H7 (cell line): ENCODE measurements around the gene KCP. TPM values are rescaled to one million over a fixed set of nuclear protein-coding genes. Genes with fewer than 3 reads are reported as not detected.

Source experiments
- DNase-seq: peaks from one replicate; pipeline ENCODE4 v3.0.0; 2012
- H3K27me3 ChIP-seq: 2 replicates; pipeline ENCODE4 v1.6.0; 2011; ENCODE audit warnings: mild to moderate bottlenecking, low read length; ENCODE audit not compliant: control insufficient read depth, insufficient read depth
- H3K36me3 ChIP-seq: replicated peaks from 2 replicates; pipeline ENCODE4 v1.5.1; 2011; ENCODE audit warnings: low read length; ENCODE audit not compliant: control insufficient read depth, insufficient read depth
- H3K4me3 ChIP-seq: 2 replicates; pipeline ENCODE4 v1.5.1; 2011; ENCODE audit warnings: low read depth, mild to moderate bottlenecking, control low read depth, low read length, moderate library complexity; ENCODE audit not compliant: insufficient read depth
- total RNA-seq: library from RNA; depleted of rRNA; stranded (reverse); fragments of >200 nt; shearing (Covaris generic); gene quantifications from 2 replicates; pipeline ENCODE4 v1.2.3, GENCODE V29; 2014

The KCP gene
- total RNA-seq, 1 experiment from 2014 or later = 3.4 TPM

DNA sequence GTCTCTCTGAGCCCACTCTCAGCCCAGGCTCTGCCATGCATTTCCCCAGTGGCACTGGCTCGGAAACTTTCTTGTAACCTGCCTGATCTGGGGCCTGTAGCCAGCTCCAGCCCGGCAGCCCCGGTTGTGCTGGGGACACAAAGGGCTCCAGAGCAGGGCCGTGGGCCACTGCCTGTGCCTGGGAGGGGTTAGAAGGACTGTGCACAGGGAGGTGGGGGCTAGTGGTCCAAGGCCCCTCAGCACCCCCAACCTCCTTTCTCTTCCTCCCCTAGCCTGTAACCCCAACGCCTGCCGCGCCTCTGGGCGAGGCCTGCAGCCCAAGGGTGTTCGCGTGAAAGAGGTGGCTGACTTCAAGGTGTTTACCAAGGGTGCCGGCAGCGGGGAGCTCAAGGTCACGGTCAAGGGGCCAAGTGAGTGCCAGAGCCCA is 70.7 kb downstream of the KCP start:
- Histone ChIP-seq H3K4me3 (no peak overlapping the region), H3K36me3 (no peaks in the 10 kb centered on the region; the same call in 1 of the 2 replicates), H3K27me3 (no peaks in the 10 kb centered on the region)
- peak; percentile 51 for DNase-seq

DNA sequence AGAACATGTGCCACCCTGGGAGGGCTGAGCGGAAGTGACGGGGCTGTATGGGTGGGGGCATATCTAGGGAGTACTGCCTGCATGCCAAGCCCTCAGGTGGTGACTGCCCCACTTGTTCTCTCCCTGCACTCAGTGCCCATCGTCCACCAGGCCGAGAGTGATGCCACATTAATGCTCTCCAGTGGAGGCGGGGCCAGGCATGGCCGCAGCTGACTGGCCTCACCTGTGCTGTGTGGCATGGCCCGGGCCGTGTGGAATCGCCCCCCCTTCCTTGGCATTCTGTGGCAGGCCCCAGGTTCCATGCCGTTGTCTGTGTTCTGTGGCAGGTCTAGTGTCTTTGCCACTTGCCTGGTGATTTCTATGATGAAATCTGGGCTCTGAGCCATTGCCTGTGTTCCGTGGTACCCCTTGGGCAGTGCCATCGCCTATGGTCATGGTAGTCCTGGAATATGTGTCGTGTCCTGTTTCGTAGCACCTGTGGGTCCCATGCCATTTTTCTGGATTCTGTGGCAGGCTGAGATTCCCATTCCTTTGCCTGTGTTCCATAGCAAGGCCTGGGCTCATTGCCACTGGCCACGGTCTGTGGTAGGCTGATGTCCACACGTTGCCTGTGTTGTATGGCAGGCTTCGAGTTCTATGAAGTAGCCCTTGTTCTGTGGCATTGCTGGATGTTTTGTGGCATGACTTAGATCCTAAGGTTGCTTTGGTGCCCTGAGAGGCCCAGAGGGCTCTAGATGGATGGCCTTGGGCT is 71.4 kb downstream of the KCP start:
- H3K27me3 ChIP-seq = no peaks in the 10 kb centered on the region
- H3K36me3 ChIP-seq = no peaks in the 10 kb centered on the region; the same call in 1 of the 2 replicates
- no peak overlapping the region for H3K4me3 ChIP-seq
- peak; percentile 51 for DNase-seq

DNA sequence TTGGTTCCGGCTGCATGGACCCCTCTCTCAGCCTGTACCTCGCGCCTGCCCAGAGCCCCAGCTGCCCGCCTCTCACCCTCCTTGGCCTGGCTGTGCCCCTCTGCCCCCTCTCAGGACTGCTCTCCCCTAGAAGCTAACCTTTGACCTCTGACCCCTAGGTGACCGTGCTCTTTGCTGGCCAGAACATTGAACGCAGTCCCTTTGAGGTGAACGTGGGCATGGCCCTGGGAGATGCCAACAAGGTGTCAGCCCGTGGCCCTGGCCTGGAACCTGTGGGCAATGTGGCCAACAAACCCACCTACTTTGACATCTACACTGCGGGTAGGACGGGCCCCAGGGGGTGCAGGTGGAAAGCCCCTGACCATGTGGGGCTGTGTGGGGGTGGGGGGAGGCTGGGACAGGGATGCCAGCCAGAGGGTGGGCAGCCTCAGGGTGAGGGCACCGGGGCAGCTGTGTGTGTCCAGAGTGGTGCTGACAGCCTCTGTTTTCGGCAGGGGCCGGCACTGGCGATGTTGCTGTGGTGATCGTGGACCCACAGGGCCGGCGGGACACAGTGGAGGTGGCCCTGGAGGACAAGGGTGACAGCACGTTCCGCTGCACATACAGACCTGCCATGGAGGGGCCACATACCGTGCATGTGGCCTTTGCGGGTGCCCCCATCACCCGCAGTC is 72.3 kb downstream of the KCP start:
- no peaks in the 10 kb centered on the region; the same call in 1 of the 2 replicates for H3K36me3 ChIP-seq
- DNase-seq = peak; percentile 42
- H3K4me3 ChIP-seq = no peak overlapping the region
- H3K27me3 ChIP-seq = no peaks in the 10 kb centered on the region

DNA sequence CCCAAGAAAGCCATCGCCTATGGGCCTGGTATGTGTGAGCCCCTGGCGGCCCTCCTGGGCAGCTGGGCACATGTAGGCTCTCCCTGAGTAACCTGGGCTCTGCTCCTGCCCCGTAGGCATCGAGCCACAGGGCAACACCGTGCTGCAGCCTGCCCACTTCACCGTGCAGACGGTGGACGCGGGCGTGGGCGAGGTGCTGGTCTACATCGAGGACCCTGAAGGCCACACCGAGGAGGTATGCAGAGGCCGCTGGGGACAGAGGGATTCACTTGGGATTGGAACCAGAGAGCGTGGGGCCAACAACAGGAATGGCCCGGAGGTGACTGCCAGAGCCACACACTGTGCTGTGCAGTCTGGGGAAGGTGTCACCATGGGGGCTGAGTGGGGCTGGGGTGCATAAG is 73.0 kb downstream of the KCP start:
- H3K27me3 ChIP-seq = no peaks in the 10 kb centered on the region
- H3K36me3 ChIP-seq = no peaks in the 10 kb centered on the region; the same call in 1 of the 2 replicates
- DNase-seq = peak; percentile 41
- no peak overlapping the region for H3K4me3 ChIP-seq

DNA sequence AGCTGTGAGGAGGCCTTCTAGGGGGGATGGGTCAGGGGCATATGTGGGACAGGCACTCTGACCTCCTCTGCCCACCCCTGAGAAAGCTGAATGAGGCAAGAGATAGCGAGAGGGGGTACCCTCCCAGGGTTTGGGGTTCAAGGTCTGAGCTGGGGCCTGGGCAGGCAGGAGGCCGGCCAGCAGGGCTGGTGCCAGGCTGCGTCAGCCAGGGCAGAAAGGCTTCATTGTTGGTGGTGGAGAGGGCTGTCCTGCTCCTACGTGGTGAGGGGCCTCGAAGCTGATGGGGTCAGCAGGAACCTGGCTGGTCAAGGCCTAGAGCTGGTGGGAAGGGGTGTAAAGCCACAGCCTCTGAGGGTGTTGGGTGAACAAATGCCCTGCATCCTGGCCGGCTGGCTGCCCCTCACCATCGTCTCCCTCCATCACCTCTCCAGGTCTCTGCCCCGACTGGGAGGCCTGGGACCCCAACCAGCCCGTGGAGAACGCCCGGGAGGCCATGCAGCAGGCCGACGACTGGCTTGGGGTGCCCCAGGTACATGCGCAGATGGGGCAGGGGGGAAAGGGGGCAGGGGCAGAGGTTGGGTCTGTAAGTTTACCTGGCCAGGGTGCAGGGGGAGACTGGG is 73.7 kb downstream of the KCP start:
- H3K36me3 ChIP-seq = no peaks in the 10 kb centered on the region; the same call in 1 of the 2 replicates

DNA sequence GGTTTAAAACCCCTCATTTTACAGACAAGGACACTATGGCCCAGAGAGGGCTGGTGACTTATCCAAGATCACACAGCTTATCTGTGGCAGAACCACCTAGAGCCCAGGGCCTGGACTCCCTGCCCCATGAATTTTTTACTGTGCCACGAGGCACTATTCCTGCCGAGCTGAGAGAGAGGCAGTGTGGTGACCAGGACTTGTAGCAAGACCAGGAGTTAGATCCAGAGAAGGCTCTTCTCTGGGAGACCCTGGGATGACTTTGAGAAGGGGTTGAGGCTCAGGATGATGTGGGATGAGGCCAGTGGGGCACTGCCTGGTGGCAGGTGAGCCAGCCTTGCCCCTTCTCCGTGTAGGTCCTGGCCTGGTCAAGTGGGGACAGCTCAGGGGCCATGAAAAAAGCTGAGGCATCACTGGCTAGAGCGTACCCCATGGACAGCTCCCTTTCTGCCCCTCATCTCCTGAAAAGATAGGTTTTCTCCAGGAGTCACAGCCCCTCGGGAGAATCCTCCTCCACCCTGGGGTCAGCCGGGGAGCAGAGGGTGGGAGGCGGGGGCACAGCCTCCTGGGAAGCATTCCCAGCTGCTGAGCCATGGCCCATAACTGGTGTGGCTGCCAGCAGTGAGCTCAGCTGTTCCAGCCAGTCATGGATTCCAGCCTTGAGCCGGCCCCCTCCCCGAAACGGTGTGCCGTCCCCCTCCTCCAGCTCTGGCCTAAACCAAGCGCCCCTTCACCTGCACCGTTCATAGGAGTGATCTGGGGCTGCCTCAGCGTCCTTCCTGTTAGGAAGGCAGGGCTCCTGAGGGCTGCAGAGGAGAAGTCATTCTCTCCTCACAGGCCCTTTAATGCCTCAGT is 74.5 kb downstream of the KCP start:
- DNase-seq = peak; percentile 50
- Histone ChIP-seq H3K36me3 (no peaks in the 10 kb centered on the region; the same call in 1 of the 2 replicates), H3K27me3 (peaks cover 1% of the 10 kb centered on the region; the same call in 1 of the 2 replicates), H3K4me3 (no peak overlapping the region)

More for the DNA sequence above, 73.7 kb downstream of the KCP start:
- H3K4me3 ChIP-seq = no peak overlapping the region
- H3K27me3 ChIP-seq = no peaks in the 10 kb centered on the region
- peak; percentile 50 for DNase-seq

DNA sequence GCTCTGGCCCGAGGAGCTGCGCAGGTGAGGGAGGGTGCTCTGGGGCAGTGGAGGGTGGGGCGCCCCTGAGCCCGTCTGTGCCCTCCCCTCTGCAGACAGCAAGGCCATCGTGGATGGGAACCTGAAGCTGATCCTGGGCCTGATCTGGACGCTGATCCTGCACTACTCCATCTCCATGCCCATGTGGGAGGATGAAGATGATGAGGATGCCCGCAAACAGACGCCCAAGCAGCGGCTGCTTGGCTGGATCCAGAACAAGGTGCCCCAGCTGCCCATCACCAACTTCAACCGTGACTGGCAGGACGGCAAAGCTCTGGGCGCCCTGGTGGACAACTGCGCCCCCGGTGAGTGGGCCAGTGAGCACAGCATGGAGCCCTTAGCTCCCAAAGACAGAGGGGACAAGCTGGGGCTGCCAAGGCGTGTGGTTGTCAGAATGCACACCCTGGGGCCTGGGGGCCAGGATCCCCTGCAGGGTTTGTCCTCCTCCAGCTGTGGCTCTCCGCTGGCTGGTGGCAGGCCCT is 75.2 kb downstream of the KCP start:
- H3K4me3 ChIP-seq = no peak overlapping the region
- DNase-seq = peak; percentile 44
- H3K36me3 ChIP-seq = no peaks in the 10 kb centered on the region
- peaks cover 8% of the 10 kb centered on the region for H3K27me3 ChIP-seq

DNA sequence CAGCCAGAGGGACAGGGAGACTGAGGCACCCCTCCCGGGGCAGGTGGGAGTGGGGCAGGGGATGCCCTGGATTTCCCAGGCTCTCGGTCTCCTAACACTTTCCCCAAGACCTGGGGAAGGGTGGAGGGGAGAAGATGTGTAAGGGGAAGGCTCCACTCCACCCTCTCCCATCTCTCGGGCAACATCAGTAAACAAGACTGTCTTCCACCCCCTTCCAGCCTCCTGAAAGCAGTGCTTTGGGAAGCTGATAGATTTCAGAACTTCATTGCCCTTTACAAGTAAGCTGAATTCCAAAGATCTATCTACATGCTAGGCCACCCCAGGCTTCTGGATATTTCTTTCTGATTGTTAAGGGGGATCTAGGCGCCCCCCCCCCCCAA is 76.6 kb downstream of the KCP start:
- no peak for DNase-seq
- Histone ChIP-seq H3K36me3 (no peaks in the 10 kb centered on the region), H3K4me3 (no peak overlapping the region), H3K27me3 (peaks cover 16% of the 10 kb centered on the region)

DNA sequence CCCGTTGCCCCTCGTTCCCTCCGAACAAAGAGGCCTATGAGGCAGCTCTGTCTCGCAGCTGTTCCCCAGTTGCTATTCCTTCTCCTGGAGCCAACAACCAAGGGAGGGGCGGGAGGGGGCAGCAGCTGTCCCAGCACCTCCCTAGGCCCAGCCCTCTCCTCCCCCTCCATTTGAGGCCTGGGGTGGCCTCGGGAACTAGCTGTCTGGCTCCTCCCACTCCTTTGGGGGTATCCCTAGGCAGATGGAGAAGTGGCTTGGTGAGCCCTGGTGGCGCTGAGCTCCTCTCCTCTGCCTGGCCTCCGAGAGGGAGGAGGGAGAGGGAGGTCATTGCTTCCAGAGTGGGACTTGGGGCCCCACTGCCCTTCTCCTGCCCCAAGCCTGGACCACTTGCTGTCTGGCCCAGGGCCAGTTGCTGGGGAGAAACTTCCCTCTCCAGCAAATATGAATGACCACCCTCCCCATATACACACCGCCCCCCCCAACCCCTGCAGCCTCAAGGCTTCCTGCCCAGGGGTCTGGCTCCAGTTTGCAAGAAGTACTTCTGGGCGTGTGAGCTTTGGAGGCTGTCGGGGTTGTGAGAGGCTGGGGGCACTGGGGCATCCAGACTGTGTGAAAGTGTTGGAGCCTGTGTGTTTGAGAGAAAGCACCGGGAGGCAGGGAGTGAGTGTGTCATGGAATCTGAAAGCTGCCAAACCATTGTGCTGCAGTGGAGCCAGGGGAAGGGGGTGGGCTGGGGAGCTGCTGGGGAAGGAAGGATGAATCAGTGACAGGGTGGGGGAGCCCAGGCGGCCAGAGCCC is 77.2 kb downstream of the KCP start:
- peak overlapping the region; percentile 68 for H3K4me3 ChIP-seq
- peaks cover 16% of the 10 kb centered on the region for H3K27me3 ChIP-seq
- peak; percentile 87 for DNase-seq
- no peaks in the 10 kb centered on the region for H3K36me3 ChIP-seq

DNA sequence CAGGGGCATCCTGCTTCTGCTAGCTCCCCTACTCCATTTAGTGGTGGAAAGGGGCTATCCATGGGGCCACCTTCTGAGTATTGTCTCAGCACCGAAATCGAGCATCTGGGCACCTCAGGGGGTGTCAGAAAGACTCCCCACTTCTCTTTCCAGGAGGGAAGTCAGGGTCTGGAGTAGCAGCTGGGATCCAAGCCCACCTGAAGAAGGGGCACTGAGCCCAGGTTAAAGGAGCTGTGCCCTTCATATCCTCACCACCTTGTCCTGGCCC is 77.7 kb downstream of the KCP start:
- Histone ChIP-seq H3K27me3 (peaks cover 16% of the 10 kb centered on the region), H3K4me3 (peak overlapping the region; percentile 68), H3K36me3 (no peaks in the 10 kb centered on the region)
- DNase-seq = no peak

DNA sequence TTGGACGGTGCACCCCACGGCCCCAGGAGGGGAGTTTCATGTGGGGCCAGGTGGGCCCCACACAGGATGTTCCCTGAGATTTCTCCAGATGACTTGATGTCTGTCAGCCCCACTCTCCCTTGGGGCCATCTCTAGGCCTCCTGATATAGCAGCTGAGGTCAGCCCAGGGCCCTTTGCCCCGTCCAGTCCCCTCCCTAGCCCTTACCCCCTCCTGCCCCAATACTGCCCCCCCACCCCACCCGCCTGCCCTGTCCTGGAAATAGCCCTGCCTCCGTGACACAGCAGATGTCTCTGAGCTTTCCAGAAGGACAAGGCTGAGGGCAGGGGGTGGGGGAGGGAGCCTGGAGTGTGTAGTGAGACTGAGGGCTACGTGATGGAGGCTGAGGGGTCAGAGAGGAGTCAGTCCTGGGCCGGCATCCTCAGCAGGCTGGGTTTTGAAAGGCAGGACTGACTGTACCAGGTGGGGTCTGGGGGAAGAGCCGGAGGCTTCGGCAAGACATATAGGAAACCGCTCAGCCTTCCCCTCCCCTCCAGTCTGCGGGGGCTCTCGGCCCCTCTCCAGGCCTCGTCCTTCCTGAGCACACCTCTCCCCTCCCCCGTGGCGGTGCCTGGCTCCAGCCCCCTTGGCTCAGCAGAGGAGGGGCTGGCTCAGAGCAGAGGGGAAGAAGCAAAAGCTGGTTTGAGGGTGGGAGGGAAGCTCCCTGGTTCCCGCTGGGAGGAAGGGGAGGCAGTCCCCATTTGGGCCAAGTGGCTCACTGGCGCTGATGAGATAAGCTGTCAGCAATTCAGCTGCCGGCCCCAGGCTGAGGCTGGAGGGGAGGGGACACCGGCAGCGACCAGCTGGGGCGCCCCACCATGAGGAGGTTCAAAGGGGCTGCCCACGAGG is 78.3 kb downstream of the KCP start:
- Histone ChIP-seq H3K27me3 (peaks cover 16% of the 10 kb centered on the region), H3K4me3 (peak overlapping the region; percentile 68), H3K36me3 (no peaks in the 10 kb centered on the region)
- peak; percentile 91 for DNase-seq

DNA sequence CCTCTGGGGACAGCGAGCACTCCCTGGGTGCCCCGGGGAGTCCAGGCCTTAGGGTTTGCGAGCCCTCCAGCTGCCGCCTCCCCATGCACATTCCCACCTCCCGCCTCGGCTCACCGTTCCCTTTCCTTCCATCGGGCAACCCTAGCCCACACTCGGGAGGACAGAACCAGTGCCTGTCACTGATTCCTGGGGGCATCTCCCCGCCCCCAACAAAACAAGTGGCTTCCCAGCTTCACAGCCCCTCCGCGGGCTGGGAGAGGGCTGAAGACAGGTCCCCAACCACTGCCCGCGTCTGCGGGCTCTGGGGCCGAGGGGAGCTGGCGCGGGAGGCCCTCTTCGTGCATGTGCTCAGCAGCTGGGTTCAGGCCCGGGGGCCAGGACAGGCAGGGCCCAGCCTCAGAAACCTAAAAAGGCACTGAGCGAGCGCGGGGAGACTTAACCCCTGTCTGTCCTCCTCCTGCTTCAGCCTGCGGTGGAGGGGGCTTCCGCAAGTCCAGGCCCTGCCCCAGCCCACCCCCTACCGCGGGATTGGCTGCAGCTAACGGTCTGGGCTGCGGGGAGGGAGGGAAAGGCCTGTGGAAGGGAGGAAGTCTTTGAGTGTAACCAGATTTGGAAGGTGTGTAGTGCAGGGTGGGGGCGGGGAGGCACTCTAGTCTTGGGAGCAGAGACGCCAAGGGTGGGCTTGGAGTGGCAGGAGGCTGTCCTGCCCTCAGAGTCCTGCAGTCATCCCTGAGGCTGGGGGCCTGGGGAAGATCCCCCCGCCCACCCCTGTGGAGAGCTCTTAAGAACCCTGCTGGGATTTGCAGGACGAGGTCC is 79.1 kb downstream of the KCP start:
- peaks cover 16% of the 10 kb centered on the region for H3K27me3 ChIP-seq
- no peaks in the 10 kb centered on the region for H3K36me3 ChIP-seq
- peak overlapping the region; percentile 68 for H3K4me3 ChIP-seq
- peak; percentile 91 for DNase-seq
